Effector CD4-positive, alpha-beta T cell (primary cell): ENCODE data around the gene PNLDC1.
"Not testable (repeated sequence)": the region's sequence is repeated elsewhere in the genome, so short reads cannot be mapped to it uniquely, and the experiment has no call there.

ENCODE experiments used
- DNase-seq: peaks from one replicate; pipeline ENCODE4 v3.0.0-alpha.2; 2020

Gene PNLDC1

GRCh38 chr6:159819932-159820640, 20.0 kb downstream of the PNLDC1 start:
- DNase-seq: peak; percentile 11

GRCh38 chr6:159821122-159821521, 21.0 kb downstream of the PNLDC1 start:
- no peak for DNase-seq

GRCh38 chr6:159821726-159822125, 21.6 kb downstream of the PNLDC1 start:
- DNase-seq: no peak

DNA sequence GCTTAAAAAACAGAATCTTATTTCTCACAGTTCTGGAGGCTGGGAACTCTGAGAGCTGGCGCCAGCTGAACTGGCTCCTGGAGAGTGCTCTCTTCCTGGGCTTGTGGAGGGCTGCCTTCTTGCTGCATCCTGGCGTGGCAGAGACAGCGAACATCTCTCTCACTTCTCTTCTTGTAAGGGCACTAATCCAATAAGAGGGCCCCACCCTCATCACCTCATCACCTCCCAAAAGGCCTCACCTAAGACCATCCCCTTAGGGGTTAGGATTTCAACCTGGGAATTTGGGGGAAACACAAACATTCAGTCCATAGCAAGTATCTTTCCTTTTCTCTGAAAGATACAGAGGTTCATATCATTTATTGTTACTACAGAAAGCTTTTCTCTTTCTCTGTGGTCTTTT, 23.9 kb downstream of the PNLDC1 start:
- DNase-seq: no peak

DNA sequence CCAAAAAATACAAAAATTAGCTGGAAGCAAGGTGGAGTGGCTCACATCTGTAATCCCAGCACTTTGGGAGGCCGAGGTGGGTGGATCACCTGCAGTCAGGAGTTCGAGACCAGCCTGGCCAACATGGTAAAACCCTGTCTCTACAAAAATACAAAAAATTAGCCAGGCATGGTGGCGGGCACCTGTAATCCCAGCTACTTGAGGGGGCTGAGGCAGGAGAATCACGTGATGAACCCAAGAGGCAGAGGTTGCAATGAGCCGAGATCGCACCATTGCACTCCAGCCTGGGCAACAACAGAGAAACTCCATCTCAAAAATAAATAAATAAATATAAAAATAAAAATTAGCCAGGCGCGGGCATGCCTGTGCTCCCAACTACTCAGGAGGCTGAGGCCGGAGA, 24.6 kb downstream of the PNLDC1 start:
- not testable (repeated sequence) for DNase-seq

- no peak for DNase-seq
These were observed 25.9 kb downstream of the PNLDC1 start for GRCh38 chr6:159826004-159826403.

- DNase-seq: no peak
These were observed 27.0 kb downstream of the PNLDC1 start for GRCh38 chr6:159826968-159827647.

GRCh38 chr6:159828074-159828473, 28.0 kb downstream of the PNLDC1 start:
- no peak for DNase-seq

- no peak for DNase-seq
These were observed 29.4 kb downstream of the PNLDC1 start for GRCh38 chr6:159829526-159829925.

- no peak for DNase-seq
These were observed 30.7 kb downstream of the PNLDC1 start for GRCh38 chr6:159830501-159831372.

DNA sequence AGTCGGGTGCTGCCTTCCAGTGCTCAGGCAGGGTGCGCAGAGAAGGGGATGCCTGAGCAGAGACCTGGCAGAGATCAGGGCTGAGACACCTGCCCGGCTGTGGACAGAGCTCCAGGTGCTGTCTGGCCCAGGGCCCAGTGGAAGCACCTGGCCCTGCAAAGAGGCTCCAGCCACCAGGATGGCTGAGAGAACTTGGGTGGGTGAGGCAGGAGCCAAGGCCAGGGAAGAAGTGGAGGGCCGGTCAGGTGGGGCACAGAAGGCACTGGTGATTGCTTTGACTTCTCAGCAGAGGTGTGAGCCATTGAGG, 31.2 kb downstream of the PNLDC1 start:
- DNase-seq: no peak

DNA sequence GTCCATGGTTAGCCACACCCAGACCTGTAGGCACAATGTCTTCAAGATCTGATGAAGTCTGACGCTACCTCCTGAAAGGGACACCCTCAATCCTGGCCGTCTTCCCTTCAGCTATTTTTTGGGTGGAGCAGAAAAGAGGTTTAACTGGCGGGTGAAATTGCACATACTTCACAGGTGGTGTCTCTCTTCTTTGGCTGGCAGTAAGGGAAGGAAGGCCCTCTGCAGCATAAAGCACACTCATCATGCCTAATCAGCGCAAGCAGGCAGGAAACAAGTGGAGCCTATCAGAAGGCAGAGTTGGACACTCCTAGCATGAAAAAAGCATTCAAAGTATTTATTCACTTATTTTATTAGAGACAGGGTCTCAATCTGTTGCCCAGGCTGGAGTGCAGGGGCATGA, 32.9 kb downstream of the PNLDC1 start:
- no peak for DNase-seq

DNA sequence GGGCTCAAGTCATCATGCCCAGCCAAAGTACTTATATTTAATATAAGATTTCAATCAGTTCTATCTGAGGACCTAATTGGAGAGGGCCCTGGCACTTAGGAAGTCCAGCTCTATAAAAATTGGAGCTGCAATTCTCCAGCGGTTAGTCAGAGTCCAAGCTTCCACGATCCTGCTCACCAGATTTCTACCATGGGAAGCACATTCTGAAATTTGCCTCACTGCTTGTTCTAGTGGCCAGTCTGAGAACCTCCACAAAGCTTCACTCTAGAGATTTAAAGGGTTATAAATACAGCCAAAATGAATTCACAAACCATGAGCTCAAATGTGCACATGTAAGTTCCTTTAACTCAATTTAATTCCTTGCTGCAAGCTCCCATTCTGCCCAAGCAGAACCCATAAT, 33.5 kb downstream of the PNLDC1 start:
- no peak for DNase-seq

DNA sequence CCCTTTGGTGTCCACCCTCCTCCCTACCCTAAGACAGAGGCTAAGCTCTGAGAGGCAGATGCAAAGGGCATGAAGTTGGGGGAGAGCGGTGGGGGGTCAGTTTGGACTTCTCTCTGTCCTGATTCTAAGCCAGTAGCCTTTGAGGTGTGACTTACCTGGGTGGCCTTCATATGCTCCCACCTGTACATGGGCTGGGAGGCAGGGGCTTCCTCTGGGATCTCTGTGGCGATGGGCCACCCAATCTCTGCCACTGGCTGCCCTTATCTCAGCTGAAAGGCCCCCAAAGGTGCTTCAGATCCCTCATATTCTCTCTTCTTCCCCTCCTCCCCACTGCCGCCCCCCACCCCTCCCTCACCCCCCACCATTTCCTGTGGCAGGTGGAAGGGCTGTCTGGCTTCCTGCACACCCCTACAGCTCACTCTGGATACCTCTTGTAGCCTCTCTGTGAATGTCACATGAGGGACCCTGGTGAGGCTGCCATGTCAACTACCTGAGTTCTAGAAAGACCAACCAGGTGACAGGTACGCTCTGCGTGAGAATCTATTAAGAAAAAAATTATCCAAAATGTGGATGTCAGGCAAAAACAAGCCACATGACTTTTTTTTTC, 34.0 kb downstream of the PNLDC1 start:
- DNase-seq: no peak

DNA sequence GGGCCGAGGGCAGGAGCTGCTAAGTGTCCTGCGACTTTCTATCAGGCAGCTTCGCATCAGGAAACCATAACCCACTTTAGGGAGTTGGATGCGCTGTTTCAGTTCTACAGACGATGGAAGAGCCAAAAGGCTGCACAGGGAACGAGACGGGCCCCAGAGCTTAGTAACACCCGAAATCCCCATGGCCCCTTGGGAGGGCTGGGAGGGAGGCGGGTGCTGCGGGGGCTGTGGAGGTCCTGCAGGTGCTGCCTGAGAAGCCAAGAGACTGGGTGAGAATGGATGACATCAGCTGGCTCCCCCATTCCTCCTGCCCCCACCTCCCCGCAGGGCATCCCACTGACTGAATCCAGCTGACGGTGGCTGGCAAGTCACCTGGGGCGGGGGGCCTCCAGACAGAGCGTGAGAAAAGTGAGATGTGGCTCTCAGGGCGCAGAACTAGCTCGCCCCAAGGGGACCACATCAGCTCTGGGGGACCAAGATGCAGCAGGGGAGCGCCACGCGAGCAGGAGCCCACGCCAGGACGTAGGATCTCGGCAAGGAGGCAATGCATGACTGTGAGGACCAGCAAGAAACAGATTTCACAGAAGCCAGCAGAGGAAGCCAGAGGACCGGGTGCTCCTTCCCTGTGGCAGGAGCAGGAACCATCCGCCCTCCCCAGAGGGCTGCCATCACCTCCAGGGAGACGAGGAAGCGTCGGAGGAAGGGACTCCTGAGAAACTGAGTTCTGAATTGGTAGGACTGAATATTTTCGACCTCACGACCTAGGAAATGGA, 36.8 kb downstream of the PNLDC1 start:
- DNase-seq: no peak

DNA sequence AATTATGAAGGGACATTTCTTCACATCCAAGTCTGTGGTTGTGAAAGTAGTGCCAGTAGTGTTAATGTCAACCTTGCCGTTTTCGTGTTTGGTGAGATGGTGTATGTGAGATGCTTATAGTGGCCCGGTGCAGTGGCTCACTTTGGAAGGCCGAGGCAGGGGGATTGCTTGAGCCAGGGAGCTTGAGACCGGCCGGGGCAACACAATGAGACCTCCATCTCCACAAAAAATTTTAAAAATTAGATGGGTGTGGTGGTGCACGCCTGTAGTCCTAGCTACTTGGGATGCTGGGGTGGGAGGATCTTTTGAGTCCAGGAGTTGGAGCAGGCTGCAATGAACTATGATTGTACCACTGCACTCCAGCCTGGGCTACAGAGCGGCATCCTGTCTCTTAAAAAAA, 37.4 kb downstream of the PNLDC1 start:
- no peak for DNase-seq

DNA sequence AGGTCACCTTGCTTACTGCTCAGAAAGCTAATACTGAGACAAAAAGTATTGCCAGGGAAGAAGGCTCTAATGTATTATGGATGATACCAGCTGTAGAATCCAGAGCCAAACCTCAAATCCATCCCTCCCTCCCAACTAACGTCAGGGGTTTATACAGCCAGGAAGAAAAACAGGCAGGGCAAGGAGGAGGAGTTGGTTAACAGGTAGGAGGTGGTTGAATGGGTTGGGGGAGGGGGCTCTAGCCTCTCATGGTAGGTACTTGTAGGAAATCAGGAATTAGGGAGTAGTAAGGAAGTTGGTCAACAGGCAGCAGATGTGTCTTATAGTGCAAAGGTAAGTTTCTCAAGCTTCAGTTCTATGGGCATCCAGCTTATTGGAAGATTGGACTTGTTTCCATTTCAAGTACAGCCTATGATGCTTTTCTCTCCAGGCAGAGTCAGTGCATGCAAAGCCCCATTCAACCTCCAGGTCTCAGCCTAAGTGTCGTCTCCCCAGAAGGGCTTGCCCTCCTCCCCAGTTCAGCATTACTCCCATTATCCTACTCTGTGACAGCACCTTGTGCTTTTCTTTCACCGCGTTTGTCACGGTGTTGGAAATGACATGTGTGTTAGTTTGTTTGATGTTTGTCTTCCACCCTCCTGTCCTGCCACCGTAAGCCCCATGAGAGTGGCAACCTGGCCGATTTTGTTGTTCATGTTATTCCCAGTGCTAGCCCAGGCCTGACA, 38.1 kb downstream of the PNLDC1 start:
- DNase-seq: no peak

- no peak for DNase-seq
These were observed 42.0 kb downstream of the PNLDC1 start for GRCh38 chr6:159842035-159842434.

- no peak for DNase-seq
These were observed 44.9 kb downstream of the PNLDC1 start for GRCh38 chr6:159844737-159845645.

GRCh38 chr6:159848552-159848951, 48.5 kb downstream of the PNLDC1 start:
- not testable (repeated sequence) for DNase-seq

GRCh38 chr6:159849851-159850250, 49.8 kb downstream of the PNLDC1 start:
- DNase-seq: not testable (repeated sequence)
